A673 (cell line): ENCODE measurements around the gene TIGD7. TPM values are rescaled to one million over a fixed set of nuclear protein-coding genes. Genes with fewer than 3 reads are reported as not detected.

Experiments used
- BruUV-seq: library from RNA; stranded (reverse); fragments of 400-500 nt; replicated peaks from 2 replicates; lab custom pipeline; 2021; lab: Mats Ljungman, UMichigan
- CTCF ChIA-PET: fragments of 300-600 bp; sonication (Branson Sonifier 250); formaldehyde crosslinking; loops from one replicate; lab custom pipeline; 2022; ENCODE audit warnings: antibody characterized with exemption; lab: Charles Lee
- POLR2A ChIA-PET: fragments of 300-600 bp; sonication (Branson Sonifier 250); formaldehyde crosslinking; loops from one replicate; lab custom pipeline; 2022; ENCODE audit warnings: antibody characterized with exemption; ENCODE audit not compliant: low non-redundant PET; lab: Charles Lee
- DNase-seq: peaks from one replicate; pipeline ENCODE4 v3.0.0-alpha.2; 2015; ENCODE audit warnings: low spot score
- H3K27ac ChIP-seq: fragments of 200-600 bp; sonication (generic); 2 replicates; pipeline ENCODE4 v1.5.1; 2016; ENCODE audit warnings: mixed run types, low read depth, mild to moderate bottlenecking, mixed read lengths, antibody characterized with exemption, low read length; ENCODE audit not compliant: poor library complexity, severe bottlenecking
- H3K27me3 ChIP-seq: fragments of 200-600 bp; sonication (generic); replicated peaks from 2 replicates; pipeline ENCODE4 v1.6.1; 2017; ENCODE audit warnings: mixed run types, low read depth, mild to moderate bottlenecking, mixed read lengths, antibody characterized with exemption, low read length; ENCODE audit not compliant: insufficient read depth, poor library complexity
- H3K36me3 ChIP-seq: fragments of 200-600 bp; sonication (generic); 2 replicates; pipeline ENCODE4 v1.6.1; 2016; ENCODE audit warnings: mixed run types, mild to moderate bottlenecking, mixed read lengths, antibody characterized with exemption, low read length; ENCODE audit not compliant: insufficient read depth, poor library complexity, severe bottlenecking
- H3K4me1 ChIP-seq: fragments of 200-600 bp; sonication (generic); 2 replicates; pipeline ENCODE4 v1.6.1; 2017; ENCODE audit warnings: mixed run types, mild to moderate bottlenecking, mixed read lengths, antibody characterized with exemption, low read length; ENCODE audit not compliant: insufficient read depth, poor library complexity, severe bottlenecking
- H3K4me3 ChIP-seq: fragments of 200-600 bp; sonication (generic); 2 replicates; pipeline ENCODE4 v1.5.1; 2016; ENCODE audit warnings: low read depth, mixed run types, mild to moderate bottlenecking, mixed read lengths, low read length; ENCODE audit not compliant: poor library complexity, severe bottlenecking
- H3K9me3 ChIP-seq: fragments of 200-600 bp; sonication (generic); 2 replicates; pipeline ENCODE4 v1.6.1; 2016; ENCODE audit warnings: mixed run types, low read depth, mild to moderate bottlenecking, mixed read lengths, antibody characterized with exemption, low read length; ENCODE audit not compliant: poor library complexity, severe bottlenecking
- CTCF ChIP-seq: fragments of 300-800, 200-600 bp; sonication (generic); conservative IDR thresholded peaks from 2 replicates; pipeline ENCODE4 v1.5.1; 2017; ENCODE audit warnings: low read depth, mild to moderate bottlenecking, antibody characterized with exemption, low read length, moderate library complexity, mixed read lengths
- EZH2 ChIP-seq: fragments of 200-600 bp; sonication (generic); IDR thresholded peaks from 2 replicates; pipeline ENCODE4 v1.6.1; 2017; ENCODE audit warnings: borderline replicate concordance, low read depth, mild to moderate bottlenecking, mixed read lengths, antibody characterized with exemption, low read length; ENCODE audit not compliant: poor library complexity, severe bottlenecking
- intact Hi-C: fragments of 100-400 bp; cut with micrococcal nuclease; formaldehyde crosslinking; loops from one replicate; pipeline ENCODE4 v1.10.0; 2022; ENCODE audit not compliant: unreplicated experiment
- total RNA-seq: library from RNA; stranded (reverse); gene quantifications from 2 replicates; pipeline ENCODE4 v1.2.3, GENCODE V29; 2021

The TIGD7 gene
- total RNA-seq, 1 experiment from 2014 or later: 7.9 TPM

- DNase-seq: no peak
- no peak within 1 kb of the TSS for H3K4me3 ChIP-seq
- no peaks in the 10 kb centered on the region for H3K9me3 ChIP-seq
- H3K36me3 ChIP-seq: no peaks in the 10 kb centered on the region
- ChIA-PET POLR2A (no interaction called here), CTCF (no interaction called here)
- no TSS peak for BruUV-seq
- no peak for TF ChIP-seq EZH2
- no peak for TF ChIP-seq CTCF
- H3K27ac ChIP-seq: no peak within 1 kb of the TSS
- H3K27me3 ChIP-seq: no peaks in the 10 kb centered on the region
- H3K4me1 ChIP-seq: no peaks in the 10 kb centered on the region
- intact Hi-C loops: no loop called here
Measured at GRCh38 chr16:3256146-3256865, 48.9 kb downstream of the TIGD7 start, which contains the start of gene MEFV. Gene MEFV, minus strand, starts transcription at chr16:3256633. Its CDS starts 46 bp downstream, at chr16:3256587.

GRCh38 chr16:3254309-3254708, 50.9 kb downstream of the TIGD7 start:
- TF ChIP-seq EZH2: no peak
- no peak for TF ChIP-seq CTCF
- ChIA-PET POLR2A (no interaction called here), CTCF (no interaction called here)

GRCh38 chr16:3252967-3253366, 52.3 kb downstream of the TIGD7 start:
- no TSS peak for BruUV-seq
- H3K27me3 ChIP-seq: no peaks in the 10 kb centered on the region
- CTCF ChIA-PET: no interaction called here

More at GRCh38 chr16:3254309-3254708, 50.9 kb downstream of the TIGD7 start:
- Histone ChIP-seq H3K27ac (no peak overlapping the region), H3K4me1 (no peaks in the 10 kb centered on the region), H3K27me3 (no peaks in the 10 kb centered on the region), H3K4me3 (no peak overlapping the region), H3K36me3 (no peaks in the 10 kb centered on the region), H3K9me3 (no peaks in the 10 kb centered on the region)
- intact Hi-C loops: no loop called here
- no peak for DNase-seq
- no TSS peak for BruUV-seq

More at GRCh38 chr16:3252967-3253366, 52.3 kb downstream of the TIGD7 start:
- DNase-seq: no peak
- no peaks in the 10 kb centered on the region for H3K4me1 ChIP-seq
- POLR2A ChIA-PET: no interaction called here
- no peaks in the 10 kb centered on the region for H3K9me3 ChIP-seq
- H3K36me3 ChIP-seq: no peaks in the 10 kb centered on the region
- no peak overlapping the region for H3K4me3 ChIP-seq
- no peak for TF ChIP-seq CTCF
- TF ChIP-seq EZH2: no peak
- intact Hi-C loops: no loop called here
- no peak overlapping the region for H3K27ac ChIP-seq
